ENCODE data around the gene SOX1.

Gene SOX1

GRCh38 chr13:112059457-112060281, 7.3 kb upstream of the SOX1 start:
- DNase-seq = no peak

GRCh38 chr13:112060282-112060830, 6.6 kb upstream of the SOX1 start:
- no peak for DNase-seq

- DNase-seq = no peak
Observed at GRCh38 chr13:112060899-112061366, 6.0 kb upstream of the SOX1 start.

GRCh38 chr13:112061367-112062061, 5.4 kb upstream of the SOX1 start:
- DNase-seq = no peak

GRCh38 chr13:112062072-112062567, 4.8 kb upstream of the SOX1 start:
- no peak for DNase-seq

GRCh38 chr13:112062571-112063570, 4.1 kb upstream of the SOX1 start:
- DNase-seq = peak; percentile 77

- no peak for DNase-seq
Observed at GRCh38 chr13:112063807-112064206, 3.1 kb upstream of the SOX1 start.

GRCh38 chr13:112064222-112064621, 2.7 kb upstream of the SOX1 start:
- no peak for DNase-seq

GRCh38 chr13:112065521-112065866, 1.5 kb upstream of the SOX1 start:
- no peak for DNase-seq

- DNase-seq = no peak
Observed at GRCh38 chr13:112065867-112066623, 904 bp upstream of the SOX1 start.

GRCh38 chr13:112066624-112067004, 335 bp upstream of the SOX1 start:
- peak; percentile 88 for DNase-seq

- no peak for DNase-seq
Observed at GRCh38 chr13:112067871-112068539, 1.1 kb downstream of the SOX1 start.

- no peak for DNase-seq
Observed at GRCh38 chr13:112068540-112069060, 1.7 kb downstream of the SOX1 start.

GRCh38 chr13:112069061-112069844, 2.3 kb downstream of the SOX1 start:
- DNase-seq = no peak

GRCh38 chr13:112069845-112070251, 2.9 kb downstream of the SOX1 start:
- no peak for DNase-seq

- no peak for DNase-seq
Observed at GRCh38 chr13:112071102-112071722, 4.3 kb downstream of the SOX1 start.

GRCh38 chr13:112071723-112072533, 5.0 kb downstream of the SOX1 start:
- no peak for DNase-seq

GRCh38 chr13:112072534-112073244, 5.7 kb downstream of the SOX1 start:
- peak; percentile 86 for DNase-seq
